DOHH2 (cell line): Measurements from ENCODE around the gene RPL13A.

ENCODE experiments used
- EZH2phosphoT487 ChIP-seq: fragments of 200-600 bp; sonication (generic); IDR thresholded peaks from 2 replicates; pipeline ENCODE4 v1.6.1; 2017; ENCODE audit warnings: borderline replicate concordance, mild to moderate bottlenecking, antibody characterized with exemption, low read length, moderate library complexity, mixed read lengths
- TF ChIP-seq, protein P1 (sequence below): fragments of 200-600 bp; sonication (generic); IDR thresholded peaks from one replicate; pipeline ENCODE4 v1.5.1; 2014; ENCODE audit warnings: antibody characterized with exemption, mild to moderate bottlenecking, low read depth, low read length; ENCODE audit not compliant: poor library complexity, severe bottlenecking

DNA sequence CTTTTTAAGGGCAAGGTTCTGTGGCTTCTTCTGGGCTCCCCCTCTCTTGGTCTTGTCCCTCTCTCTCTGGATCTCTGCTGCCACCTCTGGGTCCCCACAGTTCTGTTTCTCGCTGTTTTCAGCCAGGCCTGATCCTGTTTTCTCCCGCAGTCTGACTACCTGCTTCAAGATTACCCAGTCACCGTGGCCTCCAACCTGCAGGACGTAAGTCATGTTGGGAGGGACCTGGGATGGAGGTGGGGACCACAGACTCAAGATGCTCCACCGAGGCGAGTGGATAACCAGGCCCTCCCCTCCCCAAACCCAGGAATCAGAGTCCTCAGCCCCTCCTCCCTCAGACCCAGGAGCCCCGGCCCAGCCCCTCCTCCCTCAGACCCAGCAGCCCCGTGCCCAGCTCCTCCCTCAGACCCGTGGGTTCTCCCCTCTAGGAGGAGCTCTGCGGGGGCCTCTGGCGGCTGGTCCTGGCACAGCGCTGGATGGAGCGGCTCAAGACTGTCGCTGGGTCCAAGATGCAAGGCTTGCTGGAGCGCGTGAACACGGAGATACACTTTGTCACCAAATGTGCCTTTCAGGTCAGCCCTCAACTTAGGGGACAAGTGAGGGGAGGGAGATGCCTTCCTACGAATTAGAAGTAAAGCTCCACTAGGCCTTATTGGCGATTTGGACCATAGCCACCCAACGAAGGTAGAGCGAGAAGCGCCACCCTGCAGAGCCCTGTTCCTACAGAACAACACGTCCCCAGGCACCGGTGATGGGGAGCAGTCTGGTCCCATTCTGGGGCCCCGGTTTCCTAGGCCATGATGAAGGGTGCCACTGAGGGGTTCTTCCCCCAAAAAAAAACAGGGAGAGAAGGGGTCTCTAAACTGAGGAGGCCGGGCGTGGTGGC, 11.2 kb upstream of the RPL13A start:
- TF ChIP-seq, protein P1, sequence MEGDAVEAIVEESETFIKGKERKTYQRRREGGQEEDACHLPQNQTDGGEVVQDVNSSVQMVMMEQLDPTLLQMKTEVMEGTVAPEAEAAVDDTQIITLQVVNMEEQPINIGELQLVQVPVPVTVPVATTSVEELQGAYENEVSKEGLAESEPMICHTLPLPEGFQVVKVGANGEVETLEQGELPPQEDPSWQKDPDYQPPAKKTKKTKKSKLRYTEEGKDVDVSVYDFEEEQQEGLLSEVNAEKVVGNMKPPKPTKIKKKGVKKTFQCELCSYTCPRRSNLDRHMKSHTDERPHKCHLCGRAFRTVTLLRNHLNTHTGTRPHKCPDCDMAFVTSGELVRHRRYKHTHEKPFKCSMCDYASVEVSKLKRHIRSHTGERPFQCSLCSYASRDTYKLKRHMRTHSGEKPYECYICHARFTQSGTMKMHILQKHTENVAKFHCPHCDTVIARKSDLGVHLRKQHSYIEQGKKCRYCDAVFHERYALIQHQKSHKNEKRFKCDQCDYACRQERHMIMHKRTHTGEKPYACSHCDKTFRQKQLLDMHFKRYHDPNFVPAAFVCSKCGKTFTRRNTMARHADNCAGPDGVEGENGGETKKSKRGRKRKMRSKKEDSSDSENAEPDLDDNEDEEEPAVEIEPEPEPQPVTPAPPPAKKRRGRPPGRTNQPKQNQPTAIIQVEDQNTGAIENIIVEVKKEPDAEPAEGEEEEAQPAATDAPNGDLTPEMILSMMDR: peak; percentile 47
- no peak for TF ChIP-seq EZH2phosphoT487
